ENCODE data around the gene GSTA3.

- no peak for TF ChIP-seq PRDM10 (tag by site-specific recombination; IDR thresholded peaks at IDR 0.05)
- TF ChIP-seq GLIS1 (tag by site-specific recombination; IDR thresholded peaks at IDR 0.05): no peak
- no peak for TF ChIP-seq ZNF521 (tag by site-specific recombination; IDR thresholded peaks at IDR 0.05)
- no peak for TF ChIP-seq MYNN (tag by site-specific recombination; IDR thresholded peaks at IDR 0.05; ENCODE audit: borderline replicate concordance)
- TF ChIP-seq REST (tag by site-specific recombination; IDR thresholded peaks at IDR 0.05): no peak
- no peak for TF ChIP-seq ZNF473 (tag by site-specific recombination; IDR thresholded peaks at IDR 0.05)
- no peak for TF ChIP-seq ZNF114 (tag by site-specific recombination; IDR thresholded peaks at IDR 0.05)
- no peak for TF ChIP-seq CTCF (tag by site-specific recombination; IDR thresholded peaks at IDR 0.05)
- TF ChIP-seq ZNF530 (tag by site-specific recombination; IDR thresholded peaks at IDR 0.05; ENCODE audit: low read depth): no peak
- no peak for TF ChIP-seq ZNF335 (tag by site-specific recombination; conservative IDR thresholded peaks at IDR 0.05)
- TF ChIP-seq ELK4 (IDR thresholded peaks at IDR 0.05; ENCODE audit: borderline replicate concordance, low read depth, low read length): no peak
Measured at GRCh38 chr6:52894285-52894684, 15.2 kb downstream of the GSTA3 start.
